Stimulated activated CD8-positive, alpha-beta memory T cell treated with anti-CD3 and anti-CD28 coated beads, Interleukin-12 subunit alpha, Interleukin-12 subunit beta, amount 100 ng/mL, for 4 hours (primary cell): Measurements from ENCODE around the gene ZBTB21.

Source experiments
- DNase-seq: peaks from one replicate; pipeline ENCODE4 v3.0.0-alpha.2; 2020; ENCODE audit warnings: low read depth

The ZBTB21 gene

GRCh38 chr21:42009831-42010506 is at the start of gene ZBTB21:
TSS of gene ZBTB21 (minus strand) at chr21:42010360. CDS start at chr21:41994095, 16,265 bp downstream.
- peak; percentile 98 for DNase-seq

GRCh38 chr21:42059721-42060120 is 49.6 kb upstream of the ZBTB21 start:
- no peak for DNase-seq

- DNase-seq = no peak
These were observed 49.0 kb upstream of the ZBTB21 start for GRCh38 chr21:42059141-42059540.

GRCh38 chr21:42058631-42059111 is 48.5 kb upstream of the ZBTB21 start:
- DNase-seq = no peak

- no peak for DNase-seq
These were observed 47.8 kb upstream of the ZBTB21 start for GRCh38 chr21:42057851-42058437.

- no peak for DNase-seq
These were observed 47.0 kb upstream of the ZBTB21 start for GRCh38 chr21:42056996-42057689.

- DNase-seq = no peak
These were observed 46.3 kb upstream of the ZBTB21 start for GRCh38 chr21:42056468-42056867.

- no peak for DNase-seq
These were observed 45.3 kb upstream of the ZBTB21 start for GRCh38 chr21:42055425-42055824.

GRCh38 chr21:42051788-42052187 is 41.6 kb upstream of the ZBTB21 start:
- no peak for DNase-seq

- no peak for DNase-seq
These were observed 39.6 kb upstream of the ZBTB21 start for GRCh38 chr21:42049578-42050430.

- DNase-seq = no peak
These were observed 38.9 kb upstream of the ZBTB21 start for GRCh38 chr21:42048870-42049577.

- DNase-seq = no peak
These were observed 37.9 kb upstream of the ZBTB21 start for GRCh38 chr21:42047821-42048613.

GRCh38 chr21:42044871-42045495 is 34.8 kb upstream of the ZBTB21 start:
- DNase-seq = no peak

GRCh38 chr21:42043961-42044360 is 33.8 kb upstream of the ZBTB21 start:
- no peak for DNase-seq

GRCh38 chr21:42043201-42043895 is 33.2 kb upstream of the ZBTB21 start:
- no peak for DNase-seq

- DNase-seq = no peak
These were observed 32.5 kb upstream of the ZBTB21 start for GRCh38 chr21:42042651-42043050.

- no peak for DNase-seq
These were observed 31.6 kb upstream of the ZBTB21 start for GRCh38 chr21:42041711-42042110.

- no peak for DNase-seq
These were observed 31.1 kb upstream of the ZBTB21 start for GRCh38 chr21:42041246-42041645.

- DNase-seq = no peak
These were observed 30.4 kb upstream of the ZBTB21 start for GRCh38 chr21:42040411-42041180.
